ENCODE data around the gene ASXL1. TPM values are rescaled to one million over a fixed set of nuclear protein-coding genes. Genes with fewer than 3 reads are reported as not detected.

ASXL1 gene
- total and polyA plus RNA-seq, 2 donors (not counting 1 experiment from before 2014, with no cell fraction given) = 93.0 to 180 TPM

- H3K9ac ChIP-seq (ENCODE audit: low read length) = no peak overlapping the region
- no peaks in the 10 kb centered on the region for H3K9me3 ChIP-seq (ENCODE audit: control extremely low read depth in 1 of 3, control insufficient read depth in 2 of 3, insufficient read depth in 1 of 3, low read length in 2 of 3)
- H3K27me3 Mint-ChIP-seq = no peaks in the 10 kb centered on the region
- H3K36me3 ChIP-seq (replicated peaks in 1 of 2; ENCODE audit: control extremely low read depth in 1 of 2, control insufficient read depth in 1 of 2, extremely low read depth in 1 of 2, insufficient read depth in 2 of 2, low read length in 1 of 2) = peaks cover 0 to 5% of the 10 kb centered on the region in 2 experiments
- no peak for ATAC-seq (ENCODE audit: low read depth)
- TF ChIP-seq CTCF (IDR thresholded peaks at IDR 0.05) (no peak), EZH2 (IDR thresholded peaks at IDR 0.05; ENCODE audit: borderline replicate concordance, insufficient read depth, low read depth, low read length, poor library complexity, severe bottlenecking) (no peak)
- intact Hi-C loops (cut with micrococcal nuclease) = no loop called here
- H3K9me3 Mint-ChIP-seq (ENCODE audit: insufficient read depth) = no peaks in the 10 kb centered on the region
- H3K4me1 ChIP-seq (ENCODE audit: control insufficient read depth in 2 of 2, insufficient read depth in 2 of 2, low read length in 2 of 2) = peaks cover 0 to 13% of the 10 kb centered on the region in 2 donors
- no peaks in the 10 kb centered on the region for H3K79me2 ChIP-seq (ENCODE audit: control insufficient read depth, insufficient read depth, low read length)
- H4K20me1 ChIP-seq (ENCODE audit: control insufficient read depth, insufficient read depth, low read length, poor library complexity, severe bottlenecking) = no peaks in the 10 kb centered on the region
- H3K4me2 ChIP-seq (replicated peaks; ENCODE audit: low read depth, low read length, poor library complexity, severe bottlenecking) = no peak overlapping the region
- peaks cover 19% of the 10 kb centered on the region for H3K4me1 Mint-ChIP-seq
- CTCF ChIA-PET = interaction anchor here (0.7 to 1.8 kb wide), 3 partner anchors 10 to 12 kb away, joined by 3 to 4 read pairs (median 4); no protein-coding TSS in a partner anchor
- no peak for DNase-seq
- H3K4me3 Mint-ChIP-seq = no peak overlapping the region
- no peak overlapping the region for H2AFZ ChIP-seq (ENCODE audit: insufficient read depth, low read depth, low read length, poor library complexity, severe bottlenecking)
- no peaks in the 10 kb centered on the region for H3K27me3 ChIP-seq (replicated peaks in 1 of 4; ENCODE audit: control extremely low read depth in 1 of 4, control insufficient read depth in 3 of 4, insufficient read depth in 4 of 4, low read length in 3 of 4)
- H3K27ac ChIP-seq (ENCODE audit: low read length in 2 of 2) = no peak overlapping the region
- WGBS (ENCODE audit: insufficient coverage) = 77% methylated on average over 31 of the region's 31 CpGs
- POLR2A ChIA-PET = no interaction called here
- H3K4me3 ChIP-seq (ENCODE audit: control extremely low read depth in 1 of 5, extremely low read depth in 1 of 5, insufficient read depth in 1 of 5, low read depth in 2 of 5, low read length in 4 of 5) = no peak overlapping the region
- no peak overlapping the region for H3K27ac Mint-ChIP-seq
Observed at GRCh38 chr20:32454164-32455145, 96.3 kb downstream of the ASXL1 start.
